Breast epithelium (tissue), 3 donors: ENCODE measurements around the gene SLC31A1.

Experiments
- CTCF ChIP-seq, 3 donors: fragments of 450-650 bp; IDR thresholded peaks; one replicate each; pipeline ENCODE4 v1.5.1; 2016 to 2017; ENCODE audit warnings: antibody characterized with exemption in 3 of 3, mild to moderate bottlenecking in 3 of 3, moderate library complexity in 3 of 3
- POLR2A ChIP-seq: fragments of 450-650 bp; IDR thresholded peaks from one replicate; pipeline ENCODE4 v1.6.1; 2016; ENCODE audit warnings: antibody characterized with exemption, mild to moderate bottlenecking, moderate library complexity
- POLR2AphosphoS5 ChIP-seq, 3 donors: sonication (generic); formaldehyde crosslinking; IDR thresholded peaks; one replicate each; pipeline ENCODE4 v1.6.1; 2017; ENCODE audit warnings: antibody characterized with exemption in 3 of 3

GRCh38 chr9:113261917-113262671, 40.8 kb downstream of the SLC31A1 start:
- TF ChIP-seq POLR2A (no peak), POLR2AphosphoS5 (IDR thresholded peaks at IDR 0.05) (no peak), CTCF (IDR thresholded peaks at IDR 0.05) (no peak)
